ENCODE measurements around the gene ULK2.

The ULK2 gene

GRCh38 chr17:19740933-19741332 is 126.8 kb downstream of the ULK2 start:
- TF ChIP-seq TAF1 (IDR thresholded peaks at IDR 0.05; ENCODE audit: borderline replicate concordance, insufficient read depth, low read length) (no peak), POLR2AphosphoS5 (IDR thresholded peaks at IDR 0.05; ENCODE audit: low read depth, low read length) (no peak), FOXP2 (optimal IDR thresholded peaks at IDR 0.05; ENCODE audit: borderline replicate concordance, extremely low read depth, extremely low read length, insufficient read depth) (no peak), SIN3A (IDR thresholded peaks at IDR 0.05; ENCODE audit: borderline replicate concordance, insufficient read depth, low read length) (no peak), REST (IDR thresholded peaks at IDR 0.05; ENCODE audit: insufficient read depth in 1 of 2, low read depth in 2 of 2, low read length in 2 of 2) (no peak)

GRCh38 chr17:19739241-19740201 is 128.2 kb downstream of the ULK2 start:
- no peak for TF ChIP-seq FOXP2 (optimal IDR thresholded peaks at IDR 0.05; ENCODE audit: borderline replicate concordance, extremely low read depth, extremely low read length, insufficient read depth)
- TF ChIP-seq TAF1 (IDR thresholded peaks at IDR 0.05; ENCODE audit: borderline replicate concordance, insufficient read depth, low read length): no peak
- TF ChIP-seq REST (IDR thresholded peaks at IDR 0.05; ENCODE audit: insufficient read depth in 1 of 2, low read depth in 2 of 2, low read length in 2 of 2): no peak
- no peak for TF ChIP-seq POLR2AphosphoS5 (IDR thresholded peaks at IDR 0.05; ENCODE audit: low read depth, low read length)
- no peak for TF ChIP-seq SIN3A (IDR thresholded peaks at IDR 0.05; ENCODE audit: borderline replicate concordance, insufficient read depth, low read length)

- no peak for TF ChIP-seq REST (IDR thresholded peaks at IDR 0.05; ENCODE audit: insufficient read depth in 1 of 2, low read depth in 2 of 2, low read length in 2 of 2)
- TF ChIP-seq TAF1 (IDR thresholded peaks at IDR 0.05; ENCODE audit: borderline replicate concordance, insufficient read depth, low read length): no peak
- TF ChIP-seq FOXP2 (optimal IDR thresholded peaks at IDR 0.05; ENCODE audit: borderline replicate concordance, extremely low read depth, extremely low read length, insufficient read depth): no peak
- no peak for TF ChIP-seq SIN3A (IDR thresholded peaks at IDR 0.05; ENCODE audit: borderline replicate concordance, insufficient read depth, low read length)
- no peak for TF ChIP-seq POLR2AphosphoS5 (IDR thresholded peaks at IDR 0.05; ENCODE audit: low read depth, low read length)
These were observed 129.0 kb downstream of the ULK2 start for GRCh38 chr17:19738757-19739156.

DNA sequence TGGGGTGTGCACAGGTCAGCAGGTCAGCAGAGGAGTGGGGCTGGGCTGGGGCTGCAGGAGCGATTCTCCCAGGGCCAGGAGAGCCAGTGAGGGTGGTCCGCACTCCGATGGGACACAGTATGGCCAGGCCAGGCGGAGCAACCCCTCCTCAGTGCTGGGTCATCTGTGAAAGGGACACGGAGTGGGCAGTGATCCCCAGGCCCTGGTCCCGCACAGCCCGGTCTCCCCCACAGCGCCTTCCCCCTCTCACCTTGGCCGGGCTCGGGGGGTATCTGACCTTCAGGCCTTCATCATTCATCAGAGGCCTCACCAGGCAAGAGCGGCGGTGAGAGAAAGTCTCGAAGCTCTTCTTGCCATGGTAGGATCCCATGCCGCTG is 129.7 kb downstream of the ULK2 start:
- TF ChIP-seq TAF1 (IDR thresholded peaks at IDR 0.05; ENCODE audit: borderline replicate concordance, insufficient read depth, low read length) (no peak), FOXP2 (optimal IDR thresholded peaks at IDR 0.05; ENCODE audit: borderline replicate concordance, extremely low read depth, extremely low read length, insufficient read depth) (no peak), POLR2AphosphoS5 (IDR thresholded peaks at IDR 0.05; ENCODE audit: low read depth, low read length) (no peak), REST (IDR thresholded peaks at IDR 0.05; ENCODE audit: insufficient read depth in 1 of 2, low read depth in 2 of 2, low read length in 2 of 2) (no peak), SIN3A (IDR thresholded peaks at IDR 0.05; ENCODE audit: borderline replicate concordance, insufficient read depth, low read length) (no peak)

Data from PFSK-1 (cell line).